Osteoblast (primary cell): ENCODE data around the gene CASP9. TPM values are rescaled to one million over a fixed set of nuclear protein-coding genes. Genes with fewer than 3 reads are reported as not detected.

Source experiments
- DNase-seq: peaks from one replicate; pipeline ENCODE4 v3.0.0; 2011; ENCODE audit warnings: low spot score, mixed read lengths; ENCODE audit not compliant: insufficient read length; ENCODE audit errors: missing footprints
- H2AFZ ChIP-seq: 2 replicates; pipeline ENCODE4 v1.6.0; 2011; ENCODE audit warnings: mild to moderate bottlenecking, low read length
- H3K27ac ChIP-seq: 2 replicates; pipeline ENCODE4 v1.5.1; 2011; ENCODE audit warnings: mild to moderate bottlenecking, low read depth, low read length, moderate library complexity
- H3K27me3 ChIP-seq: 2 replicates; pipeline ENCODE4 v1.6.0; 2012; ENCODE audit warnings: mild to moderate bottlenecking, control low read depth, inconsistent platforms, low read length, moderate library complexity; ENCODE audit not compliant: insufficient read depth
- H3K36me3 ChIP-seq: 2 replicates; pipeline ENCODE4 v1.5.1; 2011; ENCODE audit warnings: mild to moderate bottlenecking, low read length, control low read depth, moderate library complexity; ENCODE audit not compliant: insufficient read depth
- H3K4me1 ChIP-seq: 2 replicates; pipeline ENCODE4 v1.5.1; 2011; ENCODE audit warnings: mild to moderate bottlenecking, low read length, control low read depth, moderate library complexity; ENCODE audit not compliant: insufficient read depth
- H3K4me2 ChIP-seq: 2 replicates; pipeline ENCODE4 v1.6.0; 2011; ENCODE audit warnings: mild to moderate bottlenecking, low read length; ENCODE audit not compliant: insufficient read depth
- H3K4me3 ChIP-seq: fragments of 200-600 bp; sonication (generic); 3 replicates; pipeline ENCODE4 v1.5.1; 2012; ENCODE audit warnings: mild to moderate bottlenecking, low read length, inconsistent platforms; ENCODE audit not compliant: insufficient read depth
- H3K79me2 ChIP-seq: 2 replicates; pipeline ENCODE4 v1.6.0; 2012; ENCODE audit warnings: mild to moderate bottlenecking, low read length, control low read depth, inconsistent platforms; ENCODE audit not compliant: insufficient read depth
- H3K9me3 ChIP-seq: 2 replicates; pipeline ENCODE4 v1.5.1; 2011; ENCODE audit warnings: low read depth, low read length, control low read depth
- H4K20me1 ChIP-seq: 2 replicates; pipeline ENCODE4 v1.6.0; 2012; ENCODE audit warnings: mild to moderate bottlenecking, low read length, control low read depth; ENCODE audit not compliant: insufficient read depth
- CTCF ChIP-seq: IDR thresholded peaks from 2 replicates; pipeline ENCODE4 v1.5.1; 2011; ENCODE audit warnings: mild to moderate bottlenecking, low read depth, low read length, moderate library complexity; ENCODE audit errors: extremely low read depth
- total RNA-seq: library from RNA; depleted of rRNA; stranded (reverse); fragments of >200 nt; gene quantifications from 2 replicates; pipeline ENCODE4 v1.2.3, GENCODE V29; 2012

Gene CASP9
- total RNA-seq, 1 donor = 10.9 TPM

- Histone ChIP-seq H4K20me1 (no peaks in the 10 kb centered on the region), H3K4me1 (peaks cover 13% of the 10 kb centered on the region), H3K4me3 (no peak overlapping the region), H3K36me3 (peaks cover 57% of the 10 kb centered on the region), H3K27me3 (no peaks in the 10 kb centered on the region), H2AFZ (no peak overlapping the region), H3K79me2 (no peaks in the 10 kb centered on the region), H3K27ac (peak overlapping the region; percentile 54), H3K4me2 (peak overlapping the region; percentile 17), H3K9me3 (no peaks in the 10 kb centered on the region)
- no peak for DNase-seq
- TF ChIP-seq CTCF = no peak
Observed at GRCh38 chr1:15543251-15543588, 19.2 kb upstream of the CASP9 start.

- Histone ChIP-seq H3K27me3 (no peaks in the 10 kb centered on the region), H3K36me3 (peaks cover 54% of the 10 kb centered on the region), H3K9me3 (no peaks in the 10 kb centered on the region), H3K4me1 (peaks cover 13% of the 10 kb centered on the region), H4K20me1 (no peaks in the 10 kb centered on the region), H3K4me3 (no peak overlapping the region), H2AFZ (no peak overlapping the region), H3K79me2 (no peaks in the 10 kb centered on the region), H3K4me2 (peak overlapping the region; percentile 17), H3K27ac (peak overlapping the region; percentile 54)
- TF ChIP-seq CTCF = no peak
- peak; percentile 4 for DNase-seq
Observed at GRCh38 chr1:15542388-15543250, 18.6 kb upstream of the CASP9 start.

- H3K36me3 ChIP-seq = peaks cover 58% of the 10 kb centered on the region
- no peak overlapping the region for H3K4me2 ChIP-seq
Observed at GRCh38 chr1:15541231-15541792, 17.3 kb upstream of the CASP9 start.

More at GRCh38 chr1:15541231-15541792, 17.3 kb upstream of the CASP9 start:
- Histone ChIP-seq H4K20me1 (no peaks in the 10 kb centered on the region), H3K79me2 (no peaks in the 10 kb centered on the region), H3K4me3 (no peak overlapping the region), H3K4me1 (peaks cover 13% of the 10 kb centered on the region), H2AFZ (no peak overlapping the region), H3K9me3 (no peaks in the 10 kb centered on the region), H3K27ac (no peak overlapping the region), H3K27me3 (no peaks in the 10 kb centered on the region)
- DNase-seq = no peak
- TF ChIP-seq CTCF = no peak
